ENCODE data around the gene TAF1B. TPM values are rescaled to one million over a fixed set of nuclear protein-coding genes. Genes with fewer than 3 reads are reported as not detected.

TAF1B gene
- total RNA-seq, 1 experiment from 2014 or later, result 35.2 TPM

DNA sequence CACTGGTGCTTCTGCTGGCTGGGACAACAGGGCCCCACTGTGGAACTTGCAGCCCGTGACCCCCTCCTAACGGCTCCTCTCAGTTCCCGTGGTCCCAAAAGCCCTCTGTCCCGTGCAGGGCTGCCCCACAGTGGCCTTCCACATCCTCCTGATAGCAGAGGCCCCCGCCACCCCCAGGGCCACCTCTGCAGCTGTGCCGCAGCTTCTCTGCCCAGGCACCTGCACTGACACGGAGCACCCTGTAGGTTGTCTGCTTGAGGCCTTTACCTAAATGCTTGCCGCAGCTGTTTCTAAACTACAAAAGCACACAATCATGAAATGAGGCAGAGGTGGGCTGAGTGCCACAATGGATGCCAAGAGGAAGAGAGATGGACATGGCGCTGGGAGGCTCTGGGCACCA is 94.7 kb downstream of the TAF1B start:
- Histone ChIP-seq H3K4me1 (ENCODE audit: control insufficient read depth, insufficient read depth, low read length) (no peaks in the 10 kb centered on the region), H3K27ac (ENCODE audit: low read length) (no peak overlapping the region), H3K4me3 (ENCODE audit: low read depth in 2 of 2, low read length in 2 of 2) (no peak overlapping the region), H3K27me3 (ENCODE audit: control insufficient read depth, insufficient read depth, low read length) (no peaks in the 10 kb centered on the region), H3K9me3 (ENCODE audit: control insufficient read depth, insufficient read depth, low read depth, low read length) (no peaks in the 10 kb centered on the region), H3K36me3 (ENCODE audit: control insufficient read depth, insufficient read depth, low read length) (peaks cover 7% of the 10 kb centered on the region; the same call in 1 of the 2 replicates)
- TF ChIP-seq, protein P1, sequence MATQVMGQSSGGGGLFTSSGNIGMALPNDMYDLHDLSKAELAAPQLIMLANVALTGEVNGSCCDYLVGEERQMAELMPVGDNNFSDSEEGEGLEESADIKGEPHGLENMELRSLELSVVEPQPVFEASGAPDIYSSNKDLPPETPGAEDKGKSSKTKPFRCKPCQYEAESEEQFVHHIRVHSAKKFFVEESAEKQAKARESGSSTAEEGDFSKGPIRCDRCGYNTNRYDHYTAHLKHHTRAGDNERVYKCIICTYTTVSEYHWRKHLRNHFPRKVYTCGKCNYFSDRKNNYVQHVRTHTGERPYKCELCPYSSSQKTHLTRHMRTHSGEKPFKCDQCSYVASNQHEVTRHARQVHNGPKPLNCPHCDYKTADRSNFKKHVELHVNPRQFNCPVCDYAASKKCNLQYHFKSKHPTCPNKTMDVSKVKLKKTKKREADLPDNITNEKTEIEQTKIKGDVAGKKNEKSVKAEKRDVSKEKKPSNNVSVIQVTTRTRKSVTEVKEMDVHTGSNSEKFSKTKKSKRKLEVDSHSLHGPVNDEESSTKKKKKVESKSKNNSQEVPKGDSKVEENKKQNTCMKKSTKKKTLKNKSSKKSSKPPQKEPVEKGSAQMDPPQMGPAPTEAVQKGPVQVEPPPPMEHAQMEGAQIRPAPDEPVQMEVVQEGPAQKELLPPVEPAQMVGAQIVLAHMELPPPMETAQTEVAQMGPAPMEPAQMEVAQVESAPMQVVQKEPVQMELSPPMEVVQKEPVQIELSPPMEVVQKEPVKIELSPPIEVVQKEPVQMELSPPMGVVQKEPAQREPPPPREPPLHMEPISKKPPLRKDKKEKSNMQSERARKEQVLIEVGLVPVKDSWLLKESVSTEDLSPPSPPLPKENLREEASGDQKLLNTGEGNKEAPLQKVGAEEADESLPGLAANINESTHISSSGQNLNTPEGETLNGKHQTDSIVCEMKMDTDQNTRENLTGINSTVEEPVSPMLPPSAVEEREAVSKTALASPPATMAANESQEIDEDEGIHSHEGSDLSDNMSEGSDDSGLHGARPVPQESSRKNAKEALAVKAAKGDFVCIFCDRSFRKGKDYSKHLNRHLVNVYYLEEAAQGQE (IDR thresholded peaks at IDR 0.05; ENCODE audit: insufficient read depth in 1 of 2, low read depth in 2 of 2, low read length in 1 of 2), result no peak
- no peak for TF ChIP-seq SIN3A (IDR thresholded peaks at IDR 0.05; ENCODE audit: borderline replicate concordance, insufficient read depth, low read depth, low read length)
- no peak for TF ChIP-seq TCF7L2 (IDR thresholded peaks at IDR 0.05; ENCODE audit: low read depth, low read length)
- TF ChIP-seq, protein P2, sequence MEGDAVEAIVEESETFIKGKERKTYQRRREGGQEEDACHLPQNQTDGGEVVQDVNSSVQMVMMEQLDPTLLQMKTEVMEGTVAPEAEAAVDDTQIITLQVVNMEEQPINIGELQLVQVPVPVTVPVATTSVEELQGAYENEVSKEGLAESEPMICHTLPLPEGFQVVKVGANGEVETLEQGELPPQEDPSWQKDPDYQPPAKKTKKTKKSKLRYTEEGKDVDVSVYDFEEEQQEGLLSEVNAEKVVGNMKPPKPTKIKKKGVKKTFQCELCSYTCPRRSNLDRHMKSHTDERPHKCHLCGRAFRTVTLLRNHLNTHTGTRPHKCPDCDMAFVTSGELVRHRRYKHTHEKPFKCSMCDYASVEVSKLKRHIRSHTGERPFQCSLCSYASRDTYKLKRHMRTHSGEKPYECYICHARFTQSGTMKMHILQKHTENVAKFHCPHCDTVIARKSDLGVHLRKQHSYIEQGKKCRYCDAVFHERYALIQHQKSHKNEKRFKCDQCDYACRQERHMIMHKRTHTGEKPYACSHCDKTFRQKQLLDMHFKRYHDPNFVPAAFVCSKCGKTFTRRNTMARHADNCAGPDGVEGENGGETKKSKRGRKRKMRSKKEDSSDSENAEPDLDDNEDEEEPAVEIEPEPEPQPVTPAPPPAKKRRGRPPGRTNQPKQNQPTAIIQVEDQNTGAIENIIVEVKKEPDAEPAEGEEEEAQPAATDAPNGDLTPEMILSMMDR (IDR thresholded peaks at IDR 0.05), result no peak
- no peak for TF ChIP-seq POLR2AphosphoS5 (IDR thresholded peaks at IDR 0.05; ENCODE audit: low read depth, low read length)
- 0 out of 2 replicates have a peak, but pooled peaks have one; percentile 35 for ATAC-seq
- no peak for DNase-seq (ENCODE audit: low read depth, low spot score)
- in situ Hi-C loops (cut with HindIII; ENCODE audit: low pct_unique_long_range_greater_than_20kb, low sequenced_read_pairs) (no loop called here), intact Hi-C loops (cut with micrococcal nuclease; ENCODE audit: unreplicated experiment) (no loop called here)
- ChIA-PET CTCF (no interaction called here), POLR2A (no interaction called here)
- no TSS peak for BruUV-seq (replicated peaks)

DNA sequence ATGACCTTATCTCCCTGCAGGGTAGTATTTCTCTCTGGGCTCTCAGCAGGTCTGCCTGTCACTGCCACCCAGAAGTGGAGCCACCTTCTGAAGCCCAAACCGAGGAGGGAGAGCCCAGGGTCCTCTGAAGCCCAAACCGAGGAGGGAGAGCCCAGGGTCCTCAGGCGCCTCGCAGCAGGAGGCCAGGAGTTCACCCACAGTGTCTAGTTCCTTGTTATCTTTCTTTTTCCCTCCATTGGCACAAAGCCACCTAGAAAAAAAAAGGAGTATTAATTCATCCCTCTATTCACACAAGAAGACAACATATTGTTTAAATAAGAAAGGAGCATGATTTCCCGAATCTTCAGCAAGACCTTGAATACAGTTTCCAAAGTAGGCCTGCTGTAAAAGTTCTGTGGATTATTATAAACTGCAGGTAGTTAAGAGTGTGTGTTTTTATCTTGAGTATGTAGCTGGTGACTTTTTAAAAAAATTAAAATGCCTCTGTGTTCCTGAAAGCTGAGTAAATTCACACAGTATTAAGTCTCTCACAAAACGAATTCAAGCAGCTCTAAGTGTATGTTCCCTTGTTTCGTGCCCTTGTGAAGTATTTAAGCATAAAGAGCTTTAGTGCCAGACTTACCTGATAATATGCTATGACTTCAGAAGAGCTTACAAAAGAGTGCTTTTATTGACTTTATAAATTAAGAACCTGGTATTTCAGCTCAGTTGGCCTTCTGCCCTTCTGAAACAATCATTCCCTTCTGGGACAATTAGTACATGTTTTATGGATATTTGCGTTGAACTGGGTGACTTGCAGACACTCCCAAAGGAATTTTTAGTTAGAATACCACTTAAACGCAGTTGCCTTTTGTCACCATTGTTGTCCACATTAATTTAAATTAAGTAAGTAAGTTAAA is 96.6 kb downstream of the TAF1B start:
- intact Hi-C loops (cut with micrococcal nuclease; ENCODE audit: unreplicated experiment) (no loop called here), in situ Hi-C loops (cut with HindIII; ENCODE audit: low pct_unique_long_range_greater_than_20kb, low sequenced_read_pairs) (no loop called here)
- Histone ChIP-seq H3K4me1 (ENCODE audit: control insufficient read depth, insufficient read depth, low read length) (no peaks in the 10 kb centered on the region), H3K9me3 (ENCODE audit: control insufficient read depth, insufficient read depth, low read depth, low read length) (no peaks in the 10 kb centered on the region), H3K36me3 (ENCODE audit: control insufficient read depth, insufficient read depth, low read length) (no peaks in the 10 kb centered on the region), H3K27me3 (ENCODE audit: control insufficient read depth, insufficient read depth, low read length) (no peaks in the 10 kb centered on the region; the same call in 1 of the 2 replicates), H3K4me3 (ENCODE audit: low read depth in 2 of 2, low read length in 2 of 2) (no peak overlapping the region), H3K27ac (ENCODE audit: low read length) (no peak overlapping the region)
- ChIA-PET POLR2A (no interaction called here), CTCF (no interaction called here)
- ATAC-seq (no peak), DNase-seq (ENCODE audit: low read depth, low spot score) (no peak)
- no TSS peak for BruUV-seq (replicated peaks)
- TF ChIP-seq, protein P2 (IDR thresholded peaks at IDR 0.05), result no peak
- TF ChIP-seq SIN3A (IDR thresholded peaks at IDR 0.05; ENCODE audit: borderline replicate concordance, insufficient read depth, low read depth, low read length) (no peak), POLR2AphosphoS5 (IDR thresholded peaks at IDR 0.05; ENCODE audit: low read depth, low read length) (no peak), TCF7L2 (IDR thresholded peaks at IDR 0.05; ENCODE audit: low read depth, low read length) (no peak)
- TF ChIP-seq, protein P1 (IDR thresholded peaks at IDR 0.05; ENCODE audit: insufficient read depth in 1 of 2, low read depth in 2 of 2, low read length in 1 of 2), result no peak
